DMS53 treated with DMSO at 0.1 percent for 48 hours (cell line): Measurements from ENCODE around the gene MYL2.

ENCODE experiments used
- DNase-seq: peaks from one replicate; lab custom pipeline; 2025; ENCODE audit not compliant: unreplicated experiment; lab: John Stamatoyannopoulos, UW

MYL2 gene

DNA sequence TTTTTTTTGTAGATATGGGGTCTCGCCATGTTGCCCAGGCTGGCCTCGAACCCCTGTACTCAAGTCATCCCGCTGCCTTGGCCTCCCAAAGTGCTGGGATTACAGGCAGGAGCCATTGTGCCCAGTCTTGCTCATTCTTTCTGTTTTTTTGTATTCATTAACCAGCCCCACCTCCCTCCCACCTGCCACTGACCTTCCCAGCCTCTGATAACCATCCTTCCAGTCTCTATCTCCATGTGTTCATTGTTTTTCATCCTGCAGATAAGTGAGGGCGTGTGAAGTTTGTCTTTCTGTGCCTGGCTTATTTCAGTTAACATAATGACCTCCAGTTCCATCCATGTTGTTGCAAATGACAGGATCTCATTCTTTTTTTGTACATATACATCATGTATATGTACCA is 19.0 kb downstream of the MYL2 start:
- no peak for DNase-seq

DNA sequence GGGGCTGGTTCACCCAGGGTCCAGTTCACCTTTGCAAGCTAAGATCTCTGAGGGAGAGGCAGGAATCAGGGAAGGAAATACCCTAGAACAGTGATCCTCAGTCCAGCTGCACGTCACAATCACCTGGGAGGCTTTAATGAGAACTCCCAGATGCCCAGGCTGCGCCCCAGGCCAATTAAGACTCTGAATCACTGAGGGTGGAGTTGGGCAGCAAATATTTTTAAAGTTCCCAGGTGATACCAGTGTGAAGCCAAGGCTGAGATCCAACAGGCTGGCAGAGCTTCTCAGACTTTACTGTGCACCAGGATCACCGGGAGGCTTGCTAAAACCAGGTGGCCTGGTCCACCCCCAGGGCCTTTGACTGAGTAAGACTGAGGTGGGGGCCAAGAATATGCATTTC is 23.8 kb downstream of the MYL2 start:
- no peak for DNase-seq

DNA sequence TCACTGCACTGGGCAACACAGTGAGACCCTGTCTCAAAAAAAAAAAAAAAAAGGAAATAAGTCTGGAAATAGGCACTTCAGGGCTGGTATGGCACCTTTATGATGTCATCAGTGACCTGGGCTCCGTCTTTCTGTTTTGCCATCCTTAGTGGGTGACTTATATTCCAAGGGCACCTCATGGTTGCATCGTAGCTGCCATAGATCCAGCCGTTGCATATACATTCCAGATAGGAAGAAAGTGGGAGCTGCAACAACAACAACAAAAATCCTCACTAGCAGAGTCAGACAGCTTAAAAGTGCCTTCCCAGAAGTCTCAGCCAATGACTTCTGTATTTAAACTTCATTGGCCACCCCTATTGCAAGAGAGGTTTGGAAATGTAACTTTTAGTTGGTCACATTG is 26.4 kb downstream of the MYL2 start:
- no peak for DNase-seq

DNA sequence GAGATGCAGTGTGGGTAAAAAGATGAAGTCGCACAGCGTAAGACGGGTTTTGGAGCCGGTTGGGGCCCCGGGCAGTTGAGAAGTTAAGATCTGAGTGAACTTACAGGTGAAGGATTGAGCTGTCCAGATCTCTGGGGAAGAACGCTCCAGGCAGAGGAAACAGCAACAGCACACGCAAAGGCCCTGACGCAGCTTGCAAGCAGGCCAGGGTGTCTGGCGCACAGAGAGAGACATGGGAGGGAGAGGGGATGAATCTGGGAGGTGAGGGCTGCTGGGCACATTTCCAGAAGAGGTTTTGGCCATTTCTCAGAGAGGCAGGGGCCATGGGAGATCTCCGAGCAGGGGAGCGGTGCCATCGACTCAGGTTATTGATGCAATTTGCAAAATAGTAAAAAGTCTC is 31.0 kb downstream of the MYL2 start:
- no peak for DNase-seq

DNA sequence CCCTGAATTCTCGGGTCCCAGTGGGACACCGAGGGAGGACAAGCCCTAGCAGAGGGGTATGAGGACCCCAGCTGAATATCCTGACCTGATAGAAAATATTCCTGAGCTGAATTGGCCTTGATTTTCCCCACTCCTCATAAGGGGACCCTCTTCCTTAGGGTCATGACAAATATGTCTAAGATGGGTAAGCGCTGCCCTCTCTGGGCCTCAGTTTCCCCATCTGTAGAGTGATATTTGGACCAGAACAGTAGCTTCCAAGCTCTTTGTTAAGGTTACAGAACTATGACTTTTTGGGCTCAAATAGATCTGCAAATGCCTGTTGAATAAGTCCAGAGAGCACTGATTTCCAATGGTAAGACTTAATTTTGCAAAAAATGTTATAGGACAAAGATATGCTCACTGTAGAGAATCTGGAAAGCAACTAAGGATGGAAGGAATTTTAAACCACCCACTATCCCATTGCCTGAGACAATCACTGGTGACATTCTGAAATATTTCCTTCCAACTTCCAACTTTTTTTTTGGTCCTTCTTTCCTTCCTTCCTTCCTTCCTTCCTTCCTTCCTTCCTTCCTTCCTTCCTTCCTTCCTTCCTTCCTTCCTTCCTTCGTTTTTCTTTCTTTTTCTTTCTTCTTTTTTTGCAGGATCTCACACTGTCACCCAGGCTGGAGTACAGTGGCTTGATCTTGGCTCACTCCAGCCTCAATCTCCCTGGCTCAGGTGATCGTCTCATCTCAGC is 32.0 kb downstream of the MYL2 start:
- DNase-seq = no peak

DNA sequence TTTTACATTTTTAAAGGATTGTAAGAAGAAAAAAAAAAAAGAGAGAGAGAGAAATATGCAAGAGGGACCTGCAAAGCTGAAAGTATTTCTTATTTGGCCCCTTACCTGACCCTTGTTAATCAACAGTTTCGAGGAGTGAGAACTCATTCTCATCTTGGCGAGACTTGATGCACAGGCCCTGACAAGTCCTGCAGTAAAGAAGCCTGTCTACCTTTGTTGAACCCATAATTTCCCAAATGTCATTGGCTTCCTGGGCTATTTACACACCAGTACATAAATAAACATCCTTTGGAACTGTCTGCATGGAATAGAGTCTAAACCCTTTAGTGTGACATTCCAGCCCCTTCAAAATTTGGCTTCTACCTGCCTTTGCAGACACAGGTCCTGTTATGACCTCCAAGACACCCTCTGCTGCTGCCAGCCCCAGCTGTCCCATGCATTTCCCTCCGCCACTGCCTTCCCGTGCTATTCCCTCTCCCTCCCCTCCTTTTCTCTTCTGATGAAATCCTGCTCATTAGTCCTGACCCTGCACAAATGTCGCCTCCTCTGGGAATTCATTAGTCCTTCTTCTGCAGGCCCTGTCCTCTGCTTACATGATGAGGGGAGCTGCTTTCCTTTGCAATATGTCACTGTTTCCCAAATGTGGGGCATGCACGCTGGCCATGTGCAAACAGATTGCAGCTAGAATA is 35.1 kb downstream of the MYL2 start:
- DNase-seq = no peak

DNA sequence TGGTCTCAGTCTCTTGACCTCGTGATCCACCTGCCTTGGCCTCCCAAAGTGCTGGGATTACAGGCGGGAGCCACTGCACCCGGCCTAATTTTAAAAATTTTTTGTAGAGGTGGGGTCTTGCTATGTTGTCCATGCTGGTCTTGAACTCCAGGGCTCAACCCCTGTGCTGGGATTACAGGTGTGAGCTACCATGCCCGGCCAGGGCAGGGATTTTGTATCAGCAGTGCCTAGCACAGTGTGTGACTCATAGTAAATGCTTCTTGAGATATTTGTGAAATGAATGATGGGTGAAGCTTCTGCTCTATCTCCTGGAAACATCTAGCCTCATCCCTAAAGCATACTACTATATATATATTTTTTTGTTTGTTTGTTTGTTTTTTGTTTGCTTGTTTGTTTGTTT is 37.1 kb downstream of the MYL2 start:
- no peak for DNase-seq

DNA sequence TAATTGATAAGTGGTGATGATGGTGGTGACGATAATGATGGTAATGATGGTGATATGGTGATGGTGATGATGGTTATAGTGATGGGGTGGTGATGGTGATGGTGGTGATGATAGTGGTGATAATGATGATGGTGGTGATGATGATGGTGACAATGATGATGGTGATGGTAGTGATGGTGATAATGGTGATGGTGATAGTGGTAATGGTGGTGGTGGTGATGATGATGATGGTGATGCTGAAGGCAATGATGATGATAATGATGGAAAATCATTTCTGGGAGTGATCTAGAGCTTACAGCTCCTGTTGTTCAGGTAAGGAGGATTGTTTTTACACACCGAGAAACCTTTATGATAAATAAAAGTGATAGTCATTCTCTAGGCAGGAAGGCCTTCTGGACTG is 39.7 kb downstream of the MYL2 start:
- no peak for DNase-seq

DNA sequence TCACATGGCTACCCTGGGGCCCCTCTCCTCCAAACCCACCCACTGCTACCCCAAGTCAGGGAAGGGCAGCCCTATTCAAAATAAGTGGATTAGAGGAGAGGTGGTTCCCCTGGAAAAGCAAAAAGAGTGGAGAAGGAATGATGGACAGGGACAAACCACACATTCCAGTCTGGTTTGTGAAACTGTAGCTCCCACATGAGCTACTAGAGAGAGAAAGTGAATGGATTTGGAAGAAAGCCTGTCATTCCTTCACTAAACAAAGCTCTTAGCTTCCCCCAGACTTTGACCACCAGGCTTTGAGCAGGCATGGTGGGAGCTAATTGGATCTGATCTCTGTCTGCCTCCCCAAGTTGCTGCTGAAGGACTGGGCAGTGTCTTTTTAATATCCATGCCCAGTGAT is 45.6 kb downstream of the MYL2 start:
- no peak for DNase-seq

DNA sequence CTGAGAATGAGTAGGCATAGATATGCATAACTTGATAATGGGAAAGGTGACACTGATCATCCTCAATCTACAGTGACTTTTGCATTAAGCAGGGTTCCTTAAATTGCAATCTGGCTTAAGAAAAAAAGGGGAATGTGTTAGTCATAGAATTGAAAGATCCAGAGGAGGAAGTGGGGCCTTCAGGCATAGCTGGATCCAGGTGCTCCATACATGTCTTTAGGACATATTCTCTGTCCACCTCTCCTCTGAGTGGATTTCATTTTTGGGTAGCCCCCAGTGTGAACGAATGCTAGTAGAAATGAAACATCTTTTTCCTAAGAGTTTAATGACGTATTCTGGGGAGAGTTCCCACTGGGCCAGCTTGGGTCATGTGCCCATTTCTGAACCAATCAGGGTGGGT is 46.0 kb downstream of the MYL2 start:
- no peak for DNase-seq

DNA sequence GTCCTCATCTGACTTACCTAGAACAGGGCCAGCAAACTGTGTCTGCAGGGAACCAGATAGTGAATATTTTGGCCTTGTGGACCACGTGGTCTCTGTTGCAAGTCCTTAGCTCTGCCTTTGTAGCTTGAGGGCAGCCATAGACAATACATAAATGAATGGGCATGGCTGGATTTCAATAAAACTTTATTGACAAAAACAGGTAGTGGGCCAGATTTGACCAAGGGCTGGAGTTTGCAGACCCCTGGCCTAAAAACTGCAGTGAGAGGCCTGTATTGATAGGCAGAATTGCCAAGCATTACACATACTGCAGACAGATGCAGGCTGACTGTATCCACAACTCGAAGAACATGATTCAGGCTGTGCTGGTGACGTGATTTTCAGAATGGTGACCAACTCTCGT is 48.3 kb downstream of the MYL2 start:
- DNase-seq = no peak

DNA sequence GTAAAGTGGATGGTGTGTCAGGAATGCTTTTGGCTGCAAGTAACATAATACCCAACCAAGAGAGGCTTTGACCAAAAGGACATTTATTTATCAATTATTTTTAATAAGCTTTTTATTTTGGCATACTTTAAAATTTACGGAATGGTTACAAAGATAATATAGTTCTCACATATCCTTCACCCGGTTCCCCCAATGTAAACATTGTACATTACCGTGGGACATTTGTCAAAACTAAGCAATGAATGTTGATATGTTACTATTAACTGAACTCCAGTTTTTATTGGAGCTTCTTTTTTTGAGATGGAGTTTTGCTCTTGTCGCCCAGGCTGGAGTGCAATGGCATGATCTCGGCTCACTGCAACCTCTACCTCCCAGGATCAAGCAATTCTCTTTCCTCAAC is 50.6 kb downstream of the MYL2 start:
- DNase-seq = no peak

DNA sequence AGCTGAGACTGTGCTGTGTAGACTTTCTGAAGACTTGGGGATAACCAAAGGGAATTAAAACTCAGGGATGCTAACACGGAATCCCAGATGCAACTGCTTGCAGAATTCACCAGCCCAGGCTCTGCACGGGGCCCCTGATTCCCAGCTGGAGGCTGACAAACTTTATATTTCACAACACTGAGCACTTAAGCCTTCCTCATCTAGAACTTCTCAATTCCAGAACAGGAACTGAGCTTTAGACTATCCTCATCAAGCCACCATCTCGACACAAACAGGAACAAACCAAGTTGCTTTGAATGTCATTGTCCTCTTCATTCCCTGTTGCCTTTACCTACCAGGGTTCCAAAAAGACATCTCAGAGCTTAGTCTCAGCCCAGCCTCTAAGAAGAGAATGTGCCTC is 51.4 kb downstream of the MYL2 start:
- DNase-seq = no peak

DNA sequence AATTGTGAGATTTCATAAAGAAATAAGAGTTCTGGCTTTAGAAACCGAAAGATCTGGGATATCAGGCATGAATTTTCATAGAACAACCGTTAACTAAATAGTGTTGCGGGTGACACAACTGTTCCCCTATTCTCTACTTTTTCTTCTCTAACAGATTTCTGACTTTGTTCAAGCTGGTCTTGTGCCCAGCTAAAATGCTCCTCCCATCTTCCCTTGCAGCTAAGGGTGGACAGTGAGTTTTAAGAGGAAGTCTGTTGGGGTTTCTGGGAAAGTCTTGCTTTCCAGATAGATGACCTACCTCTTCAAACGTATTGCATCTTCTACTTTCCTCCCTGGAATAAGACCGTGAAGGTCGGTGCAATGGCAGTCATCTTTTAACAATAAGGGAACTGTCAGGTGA is 54.9 kb downstream of the MYL2 start:
- no peak for DNase-seq

DNA sequence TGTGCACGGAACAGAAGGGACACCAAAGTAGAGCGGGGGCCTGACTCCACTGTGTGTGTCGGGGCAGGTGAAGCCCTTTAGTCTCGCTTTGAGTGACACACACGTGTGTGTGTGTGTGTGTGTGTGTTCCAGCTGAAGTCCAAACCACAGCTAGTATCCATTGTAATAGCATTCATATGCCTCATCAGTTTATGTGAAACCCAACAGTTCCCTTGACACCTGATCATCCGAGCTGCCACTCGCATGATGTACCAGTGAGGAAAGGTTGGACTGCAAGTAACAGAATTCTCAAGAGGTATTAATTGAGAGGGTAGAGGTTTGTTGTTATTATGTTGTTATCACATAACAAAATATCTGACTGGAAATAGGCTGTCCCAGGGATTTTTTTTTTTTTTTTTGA is 57.2 kb downstream of the MYL2 start:
- no peak for DNase-seq

DNA sequence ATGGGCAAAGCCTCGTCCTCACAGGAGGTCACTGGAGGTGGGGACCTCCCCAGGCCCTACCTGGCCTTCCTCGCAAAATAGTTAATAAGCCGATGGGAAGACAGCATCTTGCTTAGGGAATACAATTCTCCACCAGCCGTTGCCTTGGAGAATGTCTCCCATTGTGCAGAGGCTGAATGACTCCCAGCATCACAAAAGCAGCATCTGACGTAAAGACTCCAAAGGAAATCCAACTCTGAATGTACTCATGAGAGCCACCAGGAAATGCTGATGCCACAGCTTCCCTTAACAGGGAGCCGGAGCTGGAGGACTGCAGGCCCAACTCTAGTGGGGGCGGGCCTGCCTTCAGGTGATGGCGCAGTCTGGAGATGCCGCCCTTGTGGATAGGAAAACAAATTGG is 58.0 kb downstream of the MYL2 start:
- DNase-seq = no peak

DNA sequence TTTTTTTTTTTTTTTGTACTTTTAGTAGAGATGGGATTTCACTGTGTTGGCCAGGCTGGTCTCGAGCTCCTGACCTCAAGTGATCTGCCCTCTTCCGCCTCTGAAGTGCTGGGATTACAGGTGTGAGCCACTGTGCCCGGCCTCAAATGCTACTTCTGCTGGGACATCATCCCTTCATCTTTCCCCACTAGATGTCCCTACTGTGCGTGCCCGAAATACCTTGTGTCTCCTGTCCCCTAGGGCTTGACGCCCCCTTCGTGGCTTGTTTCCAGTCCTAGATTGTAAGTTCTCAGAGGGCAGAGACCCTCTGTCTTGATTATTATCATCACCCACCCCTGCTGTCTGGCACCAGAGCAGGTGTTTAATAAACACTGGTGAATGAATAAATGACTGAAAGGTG is 58.6 kb downstream of the MYL2 start:
- DNase-seq = no peak
